Retinal pigment epithelial cell (primary cell): ENCODE data around the gene ADAMTS12.

ENCODE experiments used
- DNase-seq: peaks from one replicate; pipeline ENCODE4 v3.0.0-alpha.2; 2010; ENCODE audit warnings: low read depth
- H3K4me3 ChIP-seq: 2 replicates; pipeline ENCODE4 v1.5.1; 2011; ENCODE audit warnings: mild to moderate bottlenecking, low read length, control low read depth, moderate library complexity
- TF ChIP-seq, protein P1 (sequence below): conservative IDR thresholded peaks from 2 replicates; pipeline ENCODE4 v1.5.1; 2011; ENCODE audit warnings: low read depth, low read length, control low read depth, inconsistent platforms

The ADAMTS12 gene

DNA sequence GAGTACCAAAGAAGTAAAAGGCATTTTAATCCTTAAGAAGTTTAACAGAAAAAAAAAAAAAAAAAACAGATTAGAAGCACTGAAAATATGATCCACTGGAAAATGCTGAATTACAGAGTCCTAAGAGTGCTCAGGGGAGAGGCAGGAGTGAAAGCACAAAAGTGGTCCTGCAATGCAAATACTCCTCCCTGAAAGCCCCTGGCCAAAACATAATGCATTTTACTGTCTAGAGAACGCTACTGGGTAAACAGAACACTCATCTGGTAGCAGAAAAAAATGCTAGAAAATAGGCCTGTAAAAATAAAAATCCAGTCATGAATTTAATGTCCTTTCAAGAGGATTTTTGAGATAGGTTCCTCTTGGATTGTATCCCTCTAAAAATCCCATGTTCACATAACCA lies 81.9 kb downstream of the ADAMTS12 start:
- TF ChIP-seq, protein P1, sequence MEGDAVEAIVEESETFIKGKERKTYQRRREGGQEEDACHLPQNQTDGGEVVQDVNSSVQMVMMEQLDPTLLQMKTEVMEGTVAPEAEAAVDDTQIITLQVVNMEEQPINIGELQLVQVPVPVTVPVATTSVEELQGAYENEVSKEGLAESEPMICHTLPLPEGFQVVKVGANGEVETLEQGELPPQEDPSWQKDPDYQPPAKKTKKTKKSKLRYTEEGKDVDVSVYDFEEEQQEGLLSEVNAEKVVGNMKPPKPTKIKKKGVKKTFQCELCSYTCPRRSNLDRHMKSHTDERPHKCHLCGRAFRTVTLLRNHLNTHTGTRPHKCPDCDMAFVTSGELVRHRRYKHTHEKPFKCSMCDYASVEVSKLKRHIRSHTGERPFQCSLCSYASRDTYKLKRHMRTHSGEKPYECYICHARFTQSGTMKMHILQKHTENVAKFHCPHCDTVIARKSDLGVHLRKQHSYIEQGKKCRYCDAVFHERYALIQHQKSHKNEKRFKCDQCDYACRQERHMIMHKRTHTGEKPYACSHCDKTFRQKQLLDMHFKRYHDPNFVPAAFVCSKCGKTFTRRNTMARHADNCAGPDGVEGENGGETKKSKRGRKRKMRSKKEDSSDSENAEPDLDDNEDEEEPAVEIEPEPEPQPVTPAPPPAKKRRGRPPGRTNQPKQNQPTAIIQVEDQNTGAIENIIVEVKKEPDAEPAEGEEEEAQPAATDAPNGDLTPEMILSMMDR, result no peak
- no peak for DNase-seq
- H3K4me3 ChIP-seq, result no peak overlapping the region

DNA sequence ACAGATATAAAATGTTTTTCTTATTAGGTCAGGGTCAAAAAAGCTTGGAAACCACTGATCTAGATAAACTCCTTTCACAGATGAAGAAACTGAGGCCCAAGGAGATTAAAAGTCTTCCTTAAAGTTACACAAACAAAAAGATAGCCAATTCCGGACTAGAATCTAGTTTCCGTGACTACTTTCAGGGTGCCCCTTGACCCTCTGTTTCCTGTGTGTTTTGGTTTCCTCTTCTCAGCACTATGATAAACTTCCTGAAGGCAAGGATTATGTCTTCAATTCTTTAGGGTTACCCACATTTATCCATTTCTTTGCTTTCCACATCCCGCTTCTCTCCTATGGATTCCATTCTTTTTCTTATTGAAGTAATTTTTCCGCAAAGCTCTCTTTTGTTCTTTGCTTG lies 83.1 kb downstream of the ADAMTS12 start:
- TF ChIP-seq, protein P1, result no peak
- DNase-seq, result no peak

DNA sequence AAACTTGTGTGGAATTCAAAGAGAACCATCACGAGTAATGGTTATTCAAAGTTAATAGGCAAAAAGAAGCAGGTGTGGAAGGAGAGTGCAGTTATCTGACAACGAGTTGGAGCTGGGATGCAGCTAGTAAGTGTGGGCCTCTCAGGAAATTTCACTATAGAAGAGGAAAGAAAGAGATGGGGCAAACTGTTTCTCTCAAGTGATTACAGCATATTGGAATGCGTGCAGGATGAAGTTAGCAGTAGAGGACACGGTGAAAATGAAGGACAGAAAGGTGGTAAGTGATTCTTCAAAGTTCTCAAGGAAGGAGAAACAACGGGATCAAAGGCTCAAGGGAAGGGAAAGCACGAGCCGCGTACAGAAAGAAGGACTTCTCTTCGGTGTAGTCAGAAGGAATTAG lies 84.0 kb downstream of the ADAMTS12 start:
- TF ChIP-seq, protein P1, result no peak
- no peak overlapping the region for H3K4me3 ChIP-seq
- DNase-seq, result no peak

More for the DNA sequence above, 83.1 kb downstream of the ADAMTS12 start:
- H3K4me3 ChIP-seq, result no peak overlapping the region

DNA sequence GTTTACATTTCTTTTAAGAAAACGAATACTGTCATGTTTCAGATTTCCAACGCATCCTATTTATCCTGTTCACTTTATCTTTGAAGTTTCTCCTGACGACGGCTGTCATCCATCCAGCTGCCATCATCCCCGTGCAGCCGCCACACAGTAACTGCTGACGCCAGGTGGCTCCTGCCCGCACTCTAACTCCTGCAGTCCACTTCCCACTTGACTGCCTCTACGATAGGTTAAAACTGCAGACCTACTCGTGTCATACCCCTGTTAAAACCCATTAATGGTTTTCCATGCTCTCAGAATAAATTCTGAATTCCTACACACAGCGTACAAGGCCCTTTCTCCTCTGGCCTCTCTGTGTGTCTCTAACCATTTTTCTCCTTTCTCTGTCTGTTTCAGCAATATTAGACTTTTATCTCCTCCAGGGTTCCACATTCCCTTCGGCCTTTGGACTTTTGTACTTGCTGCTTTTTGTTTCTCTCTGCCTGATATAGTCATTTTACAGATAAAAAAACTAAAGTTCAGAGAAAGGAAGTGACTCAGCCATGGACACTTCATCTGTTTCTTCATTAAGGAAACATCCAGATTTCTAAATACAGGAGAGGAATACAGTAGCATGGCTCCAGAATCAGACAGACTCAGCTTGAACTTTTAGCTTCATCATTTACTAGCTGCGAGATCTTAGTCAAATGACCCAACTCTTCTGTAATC lies 84.9 kb downstream of the ADAMTS12 start:
- TF ChIP-seq, protein P1, result no peak
- no peak overlapping the region for H3K4me3 ChIP-seq
- DNase-seq, result no peak

DNA sequence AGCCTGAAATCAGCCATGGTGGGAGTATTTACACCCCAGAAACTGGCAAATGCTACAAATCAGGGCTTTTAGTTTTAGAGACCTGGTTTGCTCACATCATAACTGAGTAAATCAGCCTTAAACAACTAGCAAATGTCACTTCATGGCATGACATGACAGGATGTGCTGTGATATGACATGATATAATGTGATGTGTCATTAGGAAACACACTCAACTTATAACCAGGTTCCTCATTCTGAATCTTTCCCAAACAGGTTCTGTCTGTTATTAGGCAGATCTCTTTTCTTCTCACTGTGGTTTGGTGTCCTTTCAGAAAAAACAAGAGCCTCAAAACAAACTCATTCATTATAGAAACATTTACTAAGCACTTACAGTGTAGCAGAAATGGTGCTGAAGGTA lies 90.5 kb downstream of the ADAMTS12 start:
- TF ChIP-seq, protein P1, result no peak
- DNase-seq, result no peak
- no peak overlapping the region for H3K4me3 ChIP-seq

DNA sequence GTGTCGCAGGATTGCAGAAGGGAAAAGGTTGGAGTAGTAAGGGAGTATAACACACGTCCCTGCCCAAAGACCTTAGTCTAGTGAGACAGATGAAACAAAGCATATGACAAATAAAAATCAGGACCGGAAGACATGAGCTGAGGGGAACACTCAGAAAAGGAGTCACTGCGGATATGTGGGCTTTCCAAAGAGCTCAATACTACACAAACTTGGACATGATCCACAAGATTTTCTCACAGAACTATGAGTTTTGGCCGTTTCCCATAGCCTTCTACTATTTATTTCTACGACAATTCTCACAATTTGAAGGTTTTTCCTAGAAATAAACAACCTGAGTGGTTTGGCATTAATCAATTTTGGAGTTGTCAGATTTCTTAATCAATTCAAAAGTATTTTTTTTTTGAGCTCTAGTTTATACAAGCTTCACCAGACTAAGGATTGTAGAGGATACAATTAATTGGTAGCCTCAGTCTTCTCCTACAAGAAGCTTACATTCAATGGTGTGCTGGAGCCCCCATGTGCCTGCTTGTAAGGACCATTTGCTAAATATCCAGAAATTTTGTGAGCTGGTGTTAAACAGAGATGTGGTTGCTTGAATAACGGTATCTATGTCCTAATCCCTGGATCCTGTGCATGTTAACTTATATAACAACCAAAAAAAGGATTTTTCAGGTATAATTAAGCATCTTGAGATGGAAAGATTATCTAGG lies 91.4 kb downstream of the ADAMTS12 start:
- H3K4me3 ChIP-seq, result no peak overlapping the region
- TF ChIP-seq, protein P1, result no peak
- DNase-seq, result no peak

DNA sequence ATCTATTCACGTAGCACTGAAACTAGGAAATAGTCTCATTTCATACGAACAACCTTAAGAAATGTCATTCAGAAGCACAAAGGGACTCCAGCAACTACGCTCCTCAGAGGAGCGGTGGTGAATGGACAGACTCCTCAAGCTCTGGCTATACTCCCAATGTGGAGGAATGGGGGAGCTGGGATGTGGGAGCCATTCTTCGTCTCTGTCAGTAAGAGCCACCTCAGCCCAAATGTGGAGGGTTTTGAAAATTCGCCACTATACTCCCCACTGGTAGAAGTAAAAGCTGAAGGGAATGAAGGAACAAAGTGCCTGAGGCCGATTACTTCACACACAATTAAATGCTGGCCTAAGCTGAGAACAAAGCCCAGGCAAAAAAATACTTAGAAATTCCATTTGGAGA lies 96.3 kb downstream of the ADAMTS12 start:
- no peak for DNase-seq
- H3K4me3 ChIP-seq, result no peak overlapping the region
- TF ChIP-seq, protein P1, result no peak
